Heart left ventricle (tissue), 13 donors: Measurements from ENCODE around the gene IKZF4.

Experiments used
- CTCF ChIP-seq, 12 donors: fragments of 200-600 bp; sonication (generic) in 4 of 12; IDR thresholded peaks; one replicate each; pipeline versions ENCODE4 v1.5.0 to v1.8.0; 2018 to 2022; ENCODE audit warnings: antibody characterized with exemption in 12 of 12, mild to moderate bottlenecking in 5 of 12
- POLR2A ChIP-seq, 2 donors: fragments of 450-650 bp; IDR thresholded peaks; one replicate each; pipeline ENCODE4 v1.6.1; 2017; ENCODE audit warnings: antibody characterized with exemption in 2 of 2, mild to moderate bottlenecking in 2 of 2, moderate library complexity in 2 of 2
- donor health status: ischemic (EF 13 %, LVEDD 7.1; RV severe dilation, severe dysfunction).
- donor health status: DM: no; HTN: yes; CAD: no.
- donor health status: DM: no; HTN: no; CAD: no.
- donor health status: ischemic (EF 25% LVEDD 6.9; RV normal size, moderate dysfunction).
- donor health status: ischemic (EF 25% LVEDD 5.7; RV mildly dilated, moderate dysfunction).
- donor health status: ischemic (EF 35%, LVEDD 5.7; RV mildly dilated, moderate dysfunction).
- donor health status: nonischemic (EF 11% LVEDD 7.7; RV severe dilation, severe dysfunction).
- donor health status: DM: yes; HTN: yes; CAD: no.
- donor health status: PGD.
- donor health status: ischemic (EF 29% LVEDD 5.4; RV normal size, mild dysfunction).
- donor health status: nonischemic (EF 23%, LVEDD 6.1; RV moderate dilation, normal function).

GRCh38 chr12:56018356-56018755 is 2.5 kb upstream of the IKZF4 start:
- TF ChIP-seq CTCF (IDR thresholded peaks at IDR 0.05), result no peak
- TF ChIP-seq POLR2A (IDR thresholded peaks at IDR 0.05), result no peak
